Measurements from ENCODE around the gene KREMEN1. TPM values are rescaled to one million over a fixed set of nuclear protein-coding genes. Genes with fewer than 3 reads are reported as not detected.

Gene KREMEN1
- total RNA-seq, 4 donors from 2014 or later = 7.5 to 35.8 (median 15.4) TPM

DNA sequence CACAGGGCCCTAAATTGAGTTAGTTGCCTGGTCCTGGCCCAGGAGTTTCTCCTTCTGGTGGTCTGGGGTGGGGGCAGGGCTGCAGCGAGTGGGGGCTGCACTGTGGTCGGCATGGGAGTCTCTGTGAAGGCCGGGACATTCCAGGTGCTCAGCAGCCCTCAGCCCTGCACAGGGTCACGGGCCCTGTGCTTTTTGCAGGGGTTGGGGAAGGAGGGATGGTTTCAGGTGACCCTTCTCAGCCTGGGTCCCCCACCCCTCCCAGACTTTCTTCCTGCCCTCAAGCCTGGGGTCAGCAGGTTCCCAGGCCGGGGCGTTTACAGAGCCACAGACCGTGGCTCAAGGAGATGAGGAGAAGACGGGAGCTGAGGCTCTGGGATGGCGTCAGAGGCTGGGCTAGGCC is 140.7 kb downstream of the KREMEN1 start:
- intact Hi-C loops (cut with DNase I; ENCODE audit: low total_unique reads) = no loop called here
- H3K36me3 ChIP-seq = no peaks in the 10 kb centered on the region
- H3K27ac ChIP-seq = no peak overlapping the region
- H3K9me3 ChIP-seq = no peaks in the 10 kb centered on the region
- no peaks in the 10 kb centered on the region for H3K4me1 ChIP-seq
- no peak overlapping the region for H3K4me3 ChIP-seq
- no peak for ATAC-seq
- no peaks in the 10 kb centered on the region for H3K27me3 ChIP-seq
- in situ Hi-C loops (cut with MboI; ENCODE audit: low sequenced_read_pairs in 4 of 4) = no loop called here
- TF ChIP-seq, protein P1, sequence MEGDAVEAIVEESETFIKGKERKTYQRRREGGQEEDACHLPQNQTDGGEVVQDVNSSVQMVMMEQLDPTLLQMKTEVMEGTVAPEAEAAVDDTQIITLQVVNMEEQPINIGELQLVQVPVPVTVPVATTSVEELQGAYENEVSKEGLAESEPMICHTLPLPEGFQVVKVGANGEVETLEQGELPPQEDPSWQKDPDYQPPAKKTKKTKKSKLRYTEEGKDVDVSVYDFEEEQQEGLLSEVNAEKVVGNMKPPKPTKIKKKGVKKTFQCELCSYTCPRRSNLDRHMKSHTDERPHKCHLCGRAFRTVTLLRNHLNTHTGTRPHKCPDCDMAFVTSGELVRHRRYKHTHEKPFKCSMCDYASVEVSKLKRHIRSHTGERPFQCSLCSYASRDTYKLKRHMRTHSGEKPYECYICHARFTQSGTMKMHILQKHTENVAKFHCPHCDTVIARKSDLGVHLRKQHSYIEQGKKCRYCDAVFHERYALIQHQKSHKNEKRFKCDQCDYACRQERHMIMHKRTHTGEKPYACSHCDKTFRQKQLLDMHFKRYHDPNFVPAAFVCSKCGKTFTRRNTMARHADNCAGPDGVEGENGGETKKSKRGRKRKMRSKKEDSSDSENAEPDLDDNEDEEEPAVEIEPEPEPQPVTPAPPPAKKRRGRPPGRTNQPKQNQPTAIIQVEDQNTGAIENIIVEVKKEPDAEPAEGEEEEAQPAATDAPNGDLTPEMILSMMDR (IDR thresholded peaks at IDR 0.05 in 4 of 5, conservative IDR thresholded peaks at IDR 0.05 in 1 of 5) = no peak
- TF ChIP-seq POLR2A (IDR thresholded peaks at IDR 0.05) = no peak
- no peak for DNase-seq

DNA sequence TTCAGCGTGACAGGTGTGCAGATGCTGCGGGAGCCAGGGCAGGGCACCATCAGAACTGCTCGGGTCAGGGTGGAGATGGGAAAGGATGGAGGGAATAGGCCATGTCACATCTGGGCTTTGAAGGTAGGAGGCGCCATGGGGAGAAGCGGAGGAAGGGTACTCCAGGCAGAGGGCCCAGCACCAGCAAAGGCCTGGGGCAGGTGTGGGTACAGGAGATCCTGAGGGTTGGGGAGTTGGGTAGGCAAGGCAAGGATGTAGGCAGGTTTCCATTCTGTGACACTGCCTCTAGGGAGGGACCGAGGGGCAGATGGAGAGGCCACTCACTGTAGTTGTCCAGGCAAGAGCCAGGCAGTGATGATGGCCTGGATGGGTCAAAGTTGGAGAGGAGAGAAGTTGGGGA is 141.4 kb downstream of the KREMEN1 start:
- H3K9me3 ChIP-seq = no peaks in the 10 kb centered on the region
- ATAC-seq = no peak
- TF ChIP-seq, protein P1 (IDR thresholded peaks at IDR 0.05 in 4 of 5, conservative IDR thresholded peaks at IDR 0.05 in 1 of 5) = no peak
- no peak for TF ChIP-seq POLR2A (IDR thresholded peaks at IDR 0.05)
- intact Hi-C loops (cut with DNase I; ENCODE audit: low total_unique reads) = no loop called here
- DNase-seq = no peak
- in situ Hi-C loops (cut with MboI; ENCODE audit: low sequenced_read_pairs in 4 of 4) = no loop called here
- H3K27me3 ChIP-seq = no peaks in the 10 kb centered on the region
- H3K4me3 ChIP-seq = no peak overlapping the region
- no peak overlapping the region for H3K27ac ChIP-seq
- H3K36me3 ChIP-seq = no peaks in the 10 kb centered on the region
- H3K4me1 ChIP-seq = no peaks in the 10 kb centered on the region

- intact Hi-C loops (cut with DNase I; ENCODE audit: low total_unique reads) (no loop called here), in situ Hi-C loops (cut with MboI; ENCODE audit: low sequenced_read_pairs in 4 of 4) (no loop called here)
- ATAC-seq (no peak), DNase-seq (no peak)
- no peak overlapping the region for H3K4me3 ChIP-seq
- H3K4me1 ChIP-seq = no peaks in the 10 kb centered on the region
- H3K36me3 ChIP-seq = no peaks in the 10 kb centered on the region
- H3K27me3 ChIP-seq = no peaks in the 10 kb centered on the region
- no peak overlapping the region for H3K27ac ChIP-seq
- no peak for TF ChIP-seq POLR2A (IDR thresholded peaks at IDR 0.05)
- TF ChIP-seq, protein P1 (IDR thresholded peaks at IDR 0.05 in 4 of 5, conservative IDR thresholded peaks at IDR 0.05 in 1 of 5) = no peak
- H3K9me3 ChIP-seq = no peaks in the 10 kb centered on the region
These were observed 142.4 kb downstream of the KREMEN1 start for GRCh38 chr22:29215012-29215860.

DNA sequence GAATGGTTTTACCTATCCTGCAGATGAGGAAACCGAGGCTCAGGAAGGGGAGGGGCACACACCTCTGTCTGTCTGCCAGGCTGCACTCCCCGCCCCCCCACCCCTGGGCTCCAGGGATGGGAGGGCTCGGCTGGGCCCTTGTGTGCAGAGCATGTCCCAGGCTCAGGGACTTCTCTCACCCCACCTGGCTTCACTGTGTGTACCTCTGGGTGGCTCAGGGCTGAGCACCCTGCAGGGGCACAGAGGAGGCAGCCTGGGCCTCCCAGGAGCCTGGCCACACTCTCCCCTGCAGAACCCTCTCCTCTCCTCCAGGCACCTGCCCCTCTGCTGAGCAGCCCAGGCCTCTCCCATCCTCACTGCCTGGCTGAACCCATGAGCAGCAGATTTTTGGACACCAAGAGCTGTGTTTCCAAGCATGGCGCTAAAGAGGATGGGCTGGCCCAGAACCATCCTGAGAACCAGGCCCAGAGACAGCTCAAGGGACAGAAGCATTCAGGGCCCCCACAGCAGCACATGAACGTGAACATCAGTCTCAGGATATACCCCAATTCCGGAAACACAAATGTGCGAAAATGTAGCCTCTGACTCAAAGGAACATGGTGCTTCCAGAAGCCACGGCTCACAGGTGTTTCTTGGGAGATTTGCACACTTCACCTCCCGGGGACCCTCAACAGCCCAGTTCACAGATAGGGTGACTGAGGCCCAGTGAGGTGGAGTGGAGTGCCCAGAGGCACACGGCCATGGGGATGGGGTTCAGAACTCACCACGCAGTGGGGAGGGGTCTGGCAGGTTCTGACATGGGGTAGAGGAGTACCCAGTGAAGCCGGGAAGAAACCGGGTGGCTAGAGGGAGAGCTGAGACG is 143.4 kb downstream of the KREMEN1 start:
- Histone ChIP-seq H3K4me1 (no peaks in the 10 kb centered on the region), H3K9me3 (no peaks in the 10 kb centered on the region), H3K4me3 (no peak overlapping the region), H3K27ac (no peak overlapping the region), H3K36me3 (no peaks in the 10 kb centered on the region), H3K27me3 (no peaks in the 10 kb centered on the region)
- intact Hi-C loops (cut with DNase I; ENCODE audit: low total_unique reads) = no loop called here
- ATAC-seq (no peak), DNase-seq (no peak)
- TF ChIP-seq, protein P1 (IDR thresholded peaks at IDR 0.05 in 4 of 5, conservative IDR thresholded peaks at IDR 0.05 in 1 of 5) = no peak
- TF ChIP-seq POLR2A (IDR thresholded peaks at IDR 0.05) = no peak
- in situ Hi-C loops (cut with MboI; ENCODE audit: low sequenced_read_pairs in 4 of 4) = no loop called here
